GM21723 (cell line): Measurements from ENCODE around the gene REPIN1.

Experiments
- ATAC-seq: cut with Tn5 transposase; IDR thresholded peaks from one replicate; pipeline ENCODE4 v1.9.1; 2021; ENCODE audit warnings: mild to moderate bottlenecking, moderate library complexity; ENCODE audit not compliant: unreplicated experiment

Gene REPIN1

GRCh38 chr7:150336746-150337145, 31.9 kb upstream of the REPIN1 start:
- no peak for ATAC-seq

DNA sequence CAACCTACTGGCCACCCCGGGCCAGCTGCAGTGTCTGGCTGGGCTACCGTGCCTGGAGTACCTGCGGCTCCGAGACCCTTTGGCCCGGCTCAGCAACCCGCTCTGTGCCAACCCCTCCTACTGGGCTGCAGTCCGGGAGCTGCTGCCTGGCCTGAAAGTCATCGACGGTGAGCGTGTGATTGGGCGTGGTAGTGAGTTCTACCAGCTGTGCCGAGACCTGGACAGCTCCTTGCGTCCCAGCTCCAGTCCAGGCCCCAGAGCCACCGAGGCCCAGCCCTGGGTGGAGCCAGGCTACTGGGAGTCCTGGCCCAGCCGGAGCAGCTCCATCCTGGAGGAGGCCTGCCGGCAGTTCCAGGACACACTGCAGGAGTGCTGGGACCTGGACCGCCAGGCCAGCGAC, 31.4 kb upstream of the REPIN1 start:
- ATAC-seq = no peak

DNA sequence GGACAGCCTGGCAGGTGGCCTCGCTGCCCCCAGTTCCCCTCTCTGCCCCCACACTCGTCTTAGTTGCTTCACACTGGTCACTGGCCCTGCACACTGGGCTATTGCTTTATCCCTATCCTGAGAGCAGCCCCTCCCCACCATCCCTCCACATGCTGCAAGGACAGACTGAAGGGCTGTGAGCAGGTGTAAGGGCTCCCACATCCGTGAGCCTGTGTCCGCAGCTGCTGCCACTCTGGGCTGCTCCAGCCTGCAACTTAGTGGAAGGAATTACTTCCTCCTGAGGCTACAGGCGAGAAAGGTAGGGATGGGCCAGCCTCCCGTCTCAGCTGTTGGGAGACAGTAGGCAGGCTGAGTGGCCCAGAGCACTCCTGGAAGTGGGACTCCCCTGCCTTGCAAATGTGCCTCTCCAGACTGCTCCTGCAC, 31.0 kb upstream of the REPIN1 start:
- no peak for ATAC-seq

DNA sequence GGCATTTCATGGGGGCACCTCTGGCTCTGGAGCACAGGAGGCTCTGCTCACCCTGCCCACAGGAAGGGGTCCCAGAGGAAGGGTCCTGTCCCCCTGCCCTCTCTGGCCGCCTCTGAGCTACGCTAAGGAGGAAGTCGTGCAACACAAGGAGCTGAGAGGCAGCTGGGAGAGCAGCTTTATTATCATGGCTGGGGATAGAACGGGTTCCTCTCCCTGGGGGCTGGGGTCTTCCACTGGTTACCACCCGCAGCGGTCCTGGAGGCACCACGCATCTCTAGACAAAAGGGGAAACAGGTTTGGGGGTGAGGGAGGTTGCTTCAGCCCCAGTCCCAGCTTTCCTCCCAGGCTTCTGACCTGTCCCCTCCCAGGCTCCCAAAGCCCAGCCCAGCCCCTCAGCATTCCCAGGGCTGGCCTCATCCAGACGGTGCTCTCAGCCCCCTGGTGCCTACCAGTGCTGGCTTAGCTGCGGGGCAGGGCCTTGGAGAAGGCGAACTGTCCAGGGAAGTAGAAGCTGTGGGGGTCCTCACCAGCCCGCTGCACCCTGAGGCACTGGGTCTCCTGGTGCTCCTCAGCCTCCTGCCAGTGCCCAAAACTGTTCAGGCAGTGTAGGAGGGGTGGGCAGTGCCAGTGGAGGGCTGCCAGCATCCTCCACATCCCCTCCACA, 30.3 kb upstream of the REPIN1 start:
- ATAC-seq = no peak

GRCh38 chr7:150339409-150339809, 29.2 kb upstream of the REPIN1 start:
- no peak for ATAC-seq

DNA sequence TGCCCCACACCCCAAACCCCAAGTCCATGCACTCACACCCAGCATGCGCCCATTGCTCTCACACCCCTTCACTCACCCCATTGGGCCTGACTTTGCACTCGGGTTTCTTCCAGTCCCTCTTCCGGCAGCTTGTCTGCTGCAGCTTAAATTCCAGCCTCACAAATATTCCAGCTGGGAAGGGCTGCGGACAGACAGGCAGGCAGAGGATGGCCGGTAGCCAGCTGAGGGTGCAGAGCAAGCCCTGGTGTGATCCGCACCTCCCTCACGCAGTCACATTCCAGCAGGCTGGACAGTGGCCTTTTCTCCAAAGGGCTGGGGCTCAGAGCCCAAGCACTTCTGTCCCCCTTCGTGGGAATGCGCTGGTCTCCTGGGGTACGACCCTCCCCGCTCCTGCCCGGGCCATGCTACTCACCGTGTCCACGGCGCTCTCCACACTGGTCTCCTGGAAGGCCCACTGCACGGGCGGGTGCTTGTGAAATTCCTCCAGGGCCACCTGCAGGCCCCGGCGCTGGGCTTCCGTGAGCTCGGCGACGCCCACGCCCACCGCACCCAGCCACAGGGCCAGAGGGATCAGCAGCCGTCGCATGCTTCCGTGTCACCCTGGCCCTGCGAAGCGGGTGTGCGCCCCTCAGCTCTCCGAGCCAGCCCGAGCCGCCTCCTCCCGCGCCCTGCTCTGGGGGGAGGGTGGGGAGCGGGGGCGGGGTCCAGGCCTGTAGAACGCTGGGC, 28.4 kb upstream of the REPIN1 start:
- no peak for ATAC-seq

GRCh38 chr7:150340875-150341262, 27.8 kb upstream of the REPIN1 start:
- no peak for ATAC-seq

GRCh38 chr7:150341263-150342120, 27.1 kb upstream of the REPIN1 start, which contains the start of gene RARRES2:
RARRES2 (minus strand) TSS chr7:150341629; CDS start chr7:150340609, 1,020 bp downstream.
- ATAC-seq = no peak

DNA sequence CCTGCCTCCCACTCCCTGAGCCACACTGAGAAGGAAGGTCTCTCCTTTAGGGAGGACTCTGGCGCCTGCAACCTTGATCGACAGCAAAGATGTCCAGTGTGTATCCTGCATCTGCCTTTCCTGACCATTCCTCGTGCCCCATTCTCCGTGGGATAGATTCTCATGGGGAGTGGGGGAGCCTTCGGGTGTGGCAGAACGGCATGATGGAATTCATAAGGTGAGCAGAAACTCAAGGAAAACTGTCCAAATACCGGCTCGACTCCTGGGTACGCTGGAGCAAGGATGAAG, 26.6 kb upstream of the REPIN1 start:
- ATAC-seq = no peak

DNA sequence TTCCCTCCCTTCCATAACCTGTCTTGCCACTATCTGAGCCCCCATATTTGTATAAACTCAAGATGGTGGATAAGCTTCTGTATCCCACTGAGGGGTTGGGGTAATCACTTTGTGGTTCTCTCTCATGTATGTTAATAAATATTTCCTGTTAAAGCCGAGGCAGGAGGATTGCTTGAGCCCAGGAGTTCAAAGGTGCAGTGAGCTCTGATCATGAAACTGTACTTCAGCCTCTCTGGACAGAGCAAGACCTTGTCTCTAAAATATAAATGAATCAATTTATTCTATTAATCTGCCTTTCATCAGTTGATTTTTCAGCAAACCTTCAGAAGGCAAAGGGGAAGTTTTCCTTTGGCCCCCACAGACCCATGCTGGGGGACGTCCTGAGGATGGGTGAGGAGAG, 25.4 kb upstream of the REPIN1 start:
- no peak for ATAC-seq

DNA sequence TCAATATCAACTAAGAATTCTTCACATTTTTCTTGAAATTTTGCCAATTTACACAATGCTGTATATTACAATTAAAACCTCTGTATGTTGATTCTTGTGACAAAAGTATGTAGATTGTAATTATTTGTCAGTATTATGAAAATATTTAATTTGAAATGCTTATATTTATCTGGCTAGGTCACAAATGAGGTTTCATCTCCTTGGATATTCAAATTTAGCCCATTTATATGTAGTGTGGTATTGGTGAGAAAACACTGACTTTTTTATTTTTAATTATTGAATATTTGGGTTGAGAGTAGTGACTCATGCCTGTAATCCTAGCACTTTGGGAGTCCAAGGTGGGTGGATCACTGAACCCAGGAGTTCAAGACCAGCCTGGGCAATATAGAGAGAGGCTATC, 24.3 kb upstream of the REPIN1 start:
- no peak for ATAC-seq

GRCh38 chr7:150345012-150345411, 23.6 kb upstream of the REPIN1 start:
- ATAC-seq = no peak

DNA sequence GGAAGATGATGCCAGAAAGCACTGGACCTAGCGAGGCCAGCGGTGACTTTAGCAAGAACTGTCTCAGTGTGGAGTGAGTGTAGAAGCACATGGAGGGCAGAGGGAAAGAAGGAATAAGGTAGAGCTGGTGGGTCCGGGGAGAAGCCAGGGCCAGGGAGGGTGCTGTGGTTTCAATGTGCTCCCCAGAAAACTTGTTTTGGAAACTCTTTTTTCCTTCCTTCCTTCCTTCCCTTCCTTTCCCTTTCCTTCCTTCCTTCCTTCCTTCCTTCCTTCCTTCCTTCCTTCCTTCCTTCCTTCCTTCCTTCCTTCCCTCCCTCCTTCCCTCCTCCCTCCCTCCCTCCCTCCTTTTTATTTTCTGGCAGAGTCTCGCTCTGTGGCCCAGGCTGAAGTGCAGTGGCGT, 21.7 kb upstream of the REPIN1 start:
- ATAC-seq = no peak

DNA sequence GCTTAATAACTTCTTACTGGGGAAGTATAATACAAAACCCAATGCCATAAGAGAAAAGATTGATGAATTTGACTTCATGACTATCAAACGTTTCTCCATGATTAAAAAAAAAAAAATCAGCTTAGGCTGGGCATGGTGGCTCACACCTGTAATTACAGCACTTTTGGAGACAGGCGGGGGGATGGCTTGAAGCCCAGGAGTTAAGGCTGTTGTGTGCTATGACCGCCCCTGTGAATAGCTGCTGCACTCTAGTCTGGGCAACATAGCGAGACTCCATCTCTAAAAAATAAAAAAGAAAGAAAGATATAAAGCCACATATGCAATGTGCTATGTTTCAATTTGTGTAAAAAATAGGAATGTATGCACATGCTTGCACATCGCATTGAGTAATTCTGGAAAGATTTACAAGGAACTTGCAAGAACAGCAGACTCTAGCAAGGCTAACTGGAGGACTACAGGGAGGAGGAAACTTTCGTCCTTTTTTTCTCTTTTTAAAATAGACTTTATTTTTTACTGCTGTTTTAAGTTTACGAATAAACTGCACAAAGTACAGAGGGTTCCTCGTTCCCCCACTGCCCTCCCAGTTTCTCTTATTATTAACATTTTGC, 16.9 kb upstream of the REPIN1 start:
- no peak for ATAC-seq

DNA sequence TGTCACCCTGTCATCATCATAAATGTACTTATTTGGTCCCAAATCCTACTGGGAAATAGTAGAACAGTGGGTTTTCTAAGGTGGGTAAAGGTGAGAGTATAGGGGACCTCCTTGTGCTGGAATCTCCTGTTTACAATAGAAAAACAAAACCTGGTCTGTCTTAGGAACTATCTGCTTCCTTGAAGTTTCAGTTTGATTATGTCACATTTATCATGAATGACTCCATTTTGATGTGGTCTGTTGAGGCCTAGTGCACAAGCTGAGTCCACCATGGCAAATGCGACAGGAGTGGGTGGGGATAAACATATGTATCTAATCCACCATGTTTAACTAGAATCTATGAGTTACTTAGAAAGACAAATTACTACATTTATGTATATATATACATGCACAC, 13.0 kb upstream of the REPIN1 start:
- no peak for ATAC-seq

GRCh38 chr7:150356265-150356897, 12.2 kb upstream of the REPIN1 start:
- ATAC-seq = no peak

- ATAC-seq = peak; percentile 58
These were observed 11.4 kb upstream of the REPIN1 start for GRCh38 chr7:150357270-150357669.

DNA sequence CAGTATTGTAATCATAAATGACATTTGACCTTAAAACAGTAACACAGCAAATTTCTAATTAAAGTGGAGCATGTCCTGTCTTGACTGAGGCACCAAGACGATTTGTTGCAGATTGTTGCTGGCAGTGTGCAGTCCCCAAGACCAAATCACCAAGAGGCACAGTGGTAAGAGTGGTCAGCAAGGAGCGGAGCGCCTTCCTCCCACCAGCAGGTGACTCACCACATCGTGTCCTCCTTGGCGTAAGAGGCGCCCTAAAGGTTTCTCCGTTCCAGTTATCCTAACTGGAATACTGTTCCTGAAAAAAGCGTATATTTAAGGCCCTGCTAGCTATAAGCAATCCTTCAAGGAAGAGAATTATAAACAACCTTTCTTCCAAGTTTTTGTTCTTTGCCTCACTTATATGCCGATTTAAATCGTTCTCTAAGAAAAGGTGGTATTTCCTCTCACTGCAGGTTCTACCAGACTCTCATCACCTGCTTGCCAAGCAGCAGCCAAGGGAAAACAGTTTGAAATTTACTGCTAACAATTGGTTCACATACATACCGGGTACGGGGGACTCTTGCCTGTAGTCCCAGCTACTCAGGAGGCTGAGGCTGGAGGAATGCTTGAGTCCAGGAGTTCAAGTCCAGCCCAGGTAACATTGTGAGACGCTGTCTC, 10.7 kb upstream of the REPIN1 start:
- ATAC-seq = peak; percentile 24

DNA sequence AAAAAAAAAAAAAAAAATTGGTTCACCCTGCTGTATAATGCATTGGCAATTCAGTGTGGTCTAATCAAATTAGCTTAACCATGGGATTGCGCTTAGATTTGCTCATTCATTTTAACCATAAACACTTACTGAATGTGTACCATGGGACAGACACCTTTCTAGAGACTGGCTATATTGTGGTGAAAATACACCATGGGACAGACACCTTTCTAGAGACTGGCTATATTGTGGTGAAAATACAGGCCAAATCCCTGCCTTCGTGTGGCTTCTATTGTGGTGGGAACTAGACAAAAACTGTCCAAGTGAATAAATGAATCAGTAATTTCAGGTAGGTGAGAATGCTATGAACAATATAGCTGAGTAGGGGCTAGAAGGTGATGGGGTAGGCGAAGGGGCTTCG, 10.2 kb upstream of the REPIN1 start:
- no peak for ATAC-seq

DNA sequence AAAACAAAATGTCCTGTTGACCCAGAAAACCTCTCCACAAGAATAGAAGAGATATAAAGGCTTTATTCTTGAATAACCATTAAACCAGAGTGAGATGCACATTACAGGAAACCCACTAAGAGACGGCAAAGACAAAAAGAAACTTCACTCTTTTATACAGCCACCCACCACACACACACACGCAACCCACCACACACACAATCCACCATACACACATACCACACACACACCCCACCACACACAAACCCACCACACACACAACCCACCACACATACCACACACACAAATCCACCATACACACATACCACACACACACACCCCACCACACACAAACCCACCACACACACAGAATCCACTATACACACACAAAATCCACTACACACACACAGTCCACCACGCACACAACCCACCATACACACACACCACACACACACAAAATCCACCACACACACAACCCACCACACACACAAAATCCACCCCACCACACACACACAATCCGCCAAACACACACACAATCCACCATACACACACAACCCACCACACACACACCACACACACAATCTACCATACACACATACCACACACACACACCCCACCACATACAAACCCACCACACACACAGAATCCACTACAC, 9.5 kb upstream of the REPIN1 start:
- no peak for ATAC-seq
